NCI-H69 (cell line): ENCODE measurements around the gene ZDHHC13.
A peak's percentile ranks its signal among the peaks of the same experiment; 100 is the strongest.

Source experiments
- DNase-seq: peaks from one replicate; lab custom pipeline; 2025; lab: John Stamatoyannopoulos, UW

Gene ZDHHC13

DNA sequence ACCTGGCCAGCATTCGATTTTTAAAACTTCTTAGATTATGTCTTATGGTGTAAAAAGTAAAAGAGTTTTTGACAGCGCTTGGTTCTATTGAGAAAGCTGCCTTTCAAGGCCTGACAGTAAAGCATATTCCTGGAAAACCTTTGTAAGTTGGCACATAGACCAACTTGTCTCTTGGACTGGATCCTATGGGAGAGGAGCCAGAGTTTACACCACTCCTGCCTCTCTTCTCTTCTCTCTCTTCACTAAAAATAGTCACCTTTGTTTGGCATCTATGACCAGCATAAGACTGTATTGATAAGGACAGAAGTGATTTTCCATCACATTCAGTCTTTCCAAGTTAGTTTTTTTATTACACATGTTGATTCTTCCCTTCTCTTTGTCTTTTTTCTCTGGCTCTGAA lies 51.1 kb downstream of the ZDHHC13 start:
- DNase-seq, result no peak

DNA sequence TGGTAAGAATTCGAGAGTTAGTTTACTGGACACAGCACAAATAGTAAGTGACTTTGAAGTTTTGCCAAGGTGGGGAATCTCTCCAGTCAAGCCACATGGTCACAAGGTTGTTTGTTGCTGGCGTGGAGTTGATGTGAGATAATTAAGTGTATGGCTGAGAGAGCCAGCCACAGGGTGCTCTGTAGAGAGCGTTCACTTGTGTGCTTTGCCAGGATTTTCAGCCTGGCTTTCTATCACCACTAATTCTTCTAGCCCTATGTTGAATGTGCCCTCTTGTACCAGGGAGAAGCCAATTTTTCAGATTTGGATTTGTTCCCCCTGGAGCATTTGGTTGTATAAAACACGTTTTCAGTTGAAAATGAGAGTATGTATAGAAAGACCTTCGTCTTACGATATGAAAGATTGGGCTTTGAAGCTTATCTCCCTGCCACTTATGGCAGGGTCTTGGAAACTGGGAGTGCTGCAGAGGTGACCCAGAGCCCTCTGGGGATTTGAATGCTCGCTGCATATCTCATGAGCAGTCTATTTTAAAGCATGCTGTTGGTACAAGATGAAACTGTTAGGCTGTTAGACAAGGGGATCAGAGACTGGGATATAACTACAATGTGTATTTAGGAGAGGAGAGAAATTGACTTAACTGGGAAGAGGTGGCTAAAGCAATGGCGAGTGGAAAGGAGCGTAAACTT lies 56.2 kb downstream of the ZDHHC13 start:
- no peak for DNase-seq

DNA sequence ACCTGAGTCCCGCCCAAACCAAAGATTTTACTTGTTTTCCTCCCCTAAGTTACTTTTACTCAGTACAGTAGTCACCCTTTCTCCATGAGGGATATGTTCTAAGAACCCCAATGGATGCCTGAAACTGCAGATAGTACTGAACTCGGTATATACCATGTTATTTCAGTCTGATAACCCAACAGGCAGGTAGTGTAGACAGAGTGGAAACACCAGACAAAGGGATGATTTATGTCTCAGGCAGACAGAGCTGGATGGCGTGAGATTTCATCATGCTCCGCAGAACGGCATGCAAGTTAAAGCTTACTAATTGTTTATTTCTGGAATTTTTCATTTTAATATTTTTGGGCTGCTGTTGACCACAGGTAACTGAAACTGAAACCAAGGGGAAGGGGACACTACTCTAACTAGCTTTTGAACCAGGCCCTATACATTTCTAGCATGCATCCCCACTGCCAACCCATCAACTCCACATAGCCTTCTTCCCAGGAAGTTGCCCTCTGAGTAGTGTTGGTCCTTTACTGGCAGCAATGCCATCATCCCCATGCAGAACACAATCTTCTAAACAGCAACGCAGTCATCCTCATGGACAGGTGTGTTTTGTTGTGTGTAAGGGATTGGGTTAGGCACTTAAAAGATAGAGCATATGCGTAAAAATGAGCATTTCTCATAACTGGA lies 57.1 kb downstream of the ZDHHC13 start:
- no peak for DNase-seq

DNA sequence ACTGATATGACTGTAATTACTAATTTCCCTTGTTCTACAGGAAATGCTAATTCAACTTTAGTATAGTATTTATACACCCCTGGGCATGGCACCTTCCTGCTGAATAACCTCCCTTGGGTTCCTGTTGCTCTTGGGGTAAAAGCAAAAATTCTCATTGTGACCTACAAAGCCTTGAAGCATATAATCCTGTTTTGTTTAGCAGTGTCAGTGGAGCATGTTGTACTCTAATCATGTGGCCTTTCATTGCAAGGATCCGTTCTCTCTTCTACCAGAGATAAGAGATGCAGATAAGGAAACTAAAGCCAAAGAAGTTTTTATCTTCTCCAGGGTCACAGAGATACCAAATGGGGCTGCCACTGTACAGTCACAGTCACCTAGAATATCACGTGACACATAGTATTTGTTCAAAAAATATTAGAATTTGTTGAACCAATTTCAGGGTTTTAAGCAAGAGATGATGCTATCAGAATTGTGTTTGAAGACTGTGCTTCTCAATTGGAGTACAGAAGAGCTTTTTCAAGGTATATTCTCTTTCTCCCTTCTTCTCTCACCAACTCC lies 59.7 kb downstream of the ZDHHC13 start:
- DNase-seq, result no peak

DNA sequence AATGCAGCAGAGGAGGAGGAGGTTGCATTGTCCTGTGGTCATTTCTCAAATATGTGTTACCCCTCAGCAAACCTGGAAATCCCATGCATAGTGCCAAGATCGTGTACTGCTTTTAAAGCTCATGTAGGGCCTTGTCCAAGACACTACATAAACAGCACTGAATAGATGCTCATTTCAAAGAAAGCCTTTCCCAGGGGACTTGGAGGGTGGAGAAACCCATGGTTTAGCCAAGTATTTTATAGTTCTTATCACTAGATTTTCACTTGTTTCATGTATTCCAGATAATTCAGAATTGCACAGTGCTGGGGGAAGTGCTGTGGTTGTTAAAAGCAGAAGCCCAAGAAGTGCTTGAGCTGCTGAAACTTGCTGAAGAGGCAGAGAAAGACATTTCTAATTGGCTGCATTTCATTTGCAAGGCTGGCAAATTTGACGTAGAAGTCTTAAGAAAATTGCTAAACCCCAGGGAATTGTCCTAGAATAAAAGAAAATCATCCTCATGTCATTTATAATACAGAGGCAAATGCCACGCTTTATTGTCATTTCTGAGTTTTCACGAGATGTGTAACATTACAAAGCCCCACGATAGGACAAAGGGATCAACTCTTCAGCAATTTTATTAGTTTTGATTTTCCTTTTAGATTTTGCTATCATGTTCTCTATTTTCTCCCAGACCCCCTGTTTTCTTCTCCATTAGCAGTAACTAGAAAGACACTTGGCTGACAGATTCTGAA lies 64.7 kb downstream of the ZDHHC13 start:
- no peak for DNase-seq

DNA sequence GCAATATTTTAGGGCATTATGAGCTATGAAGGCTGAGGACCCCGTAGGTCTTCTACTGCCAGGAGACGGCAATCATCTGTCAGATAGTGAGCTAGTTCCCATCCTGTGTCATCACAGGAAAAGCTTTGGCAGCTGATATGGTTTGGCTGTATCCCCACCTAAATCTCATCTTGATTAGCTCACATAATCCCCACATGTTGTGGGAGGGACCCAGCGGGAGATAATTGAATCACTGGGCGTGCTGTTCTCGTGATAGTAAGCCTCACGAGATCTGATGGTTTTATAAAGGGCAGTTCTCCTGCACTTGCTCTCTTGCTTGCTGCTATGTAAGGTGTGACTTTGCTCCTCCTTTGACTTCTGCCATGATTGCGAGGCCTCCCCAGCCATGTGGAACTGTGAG lies 66.7 kb downstream of the ZDHHC13 start:
- DNase-seq, result no peak

DNA sequence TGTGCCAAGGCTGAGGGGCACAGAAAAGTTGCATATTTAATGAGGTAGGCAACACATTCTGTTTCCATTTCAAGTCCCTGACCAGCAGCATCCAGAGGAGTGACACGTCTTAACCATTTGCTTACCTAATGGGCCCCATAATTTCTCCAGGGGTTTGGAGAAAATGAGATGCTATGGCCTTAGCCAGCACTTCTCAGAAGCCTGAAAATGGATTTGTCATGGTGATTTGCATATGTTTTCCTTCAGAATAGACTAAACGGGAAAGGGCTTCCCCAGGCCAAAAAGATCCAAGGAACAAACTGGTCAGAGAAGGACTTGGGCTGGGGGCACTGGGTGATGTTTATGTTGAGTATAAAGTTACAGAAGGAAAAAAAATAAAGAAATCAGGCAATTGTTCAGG lies 68.1 kb downstream of the ZDHHC13 start:
- DNase-seq, result no peak

DNA sequence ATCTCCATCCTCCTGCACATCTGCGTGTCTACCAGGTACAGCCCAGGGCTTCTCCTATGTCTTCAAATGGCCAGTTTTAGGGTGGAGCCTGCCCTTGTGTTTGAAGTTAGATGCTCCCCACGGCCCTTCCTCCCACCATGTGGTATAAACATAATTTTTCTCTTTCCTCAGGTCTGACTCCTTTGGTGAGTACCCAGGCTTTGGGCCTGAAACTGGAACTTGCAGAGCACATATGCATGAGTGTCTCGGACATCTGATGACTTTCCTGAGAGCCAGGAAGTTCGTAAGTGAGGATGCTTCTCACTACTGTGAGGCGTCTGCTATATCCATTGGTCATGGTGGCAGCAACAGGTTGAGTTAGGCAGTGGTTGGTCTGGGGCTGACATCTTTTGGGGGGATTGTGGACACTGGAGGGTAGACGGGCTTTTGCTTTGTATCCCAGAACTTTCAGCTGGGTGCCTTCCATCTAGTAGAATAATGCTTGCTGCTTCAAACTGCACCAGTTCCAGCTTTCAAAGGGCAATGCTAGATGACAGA lies 68.6 kb downstream of the ZDHHC13 start:
- no peak for DNase-seq

DNA sequence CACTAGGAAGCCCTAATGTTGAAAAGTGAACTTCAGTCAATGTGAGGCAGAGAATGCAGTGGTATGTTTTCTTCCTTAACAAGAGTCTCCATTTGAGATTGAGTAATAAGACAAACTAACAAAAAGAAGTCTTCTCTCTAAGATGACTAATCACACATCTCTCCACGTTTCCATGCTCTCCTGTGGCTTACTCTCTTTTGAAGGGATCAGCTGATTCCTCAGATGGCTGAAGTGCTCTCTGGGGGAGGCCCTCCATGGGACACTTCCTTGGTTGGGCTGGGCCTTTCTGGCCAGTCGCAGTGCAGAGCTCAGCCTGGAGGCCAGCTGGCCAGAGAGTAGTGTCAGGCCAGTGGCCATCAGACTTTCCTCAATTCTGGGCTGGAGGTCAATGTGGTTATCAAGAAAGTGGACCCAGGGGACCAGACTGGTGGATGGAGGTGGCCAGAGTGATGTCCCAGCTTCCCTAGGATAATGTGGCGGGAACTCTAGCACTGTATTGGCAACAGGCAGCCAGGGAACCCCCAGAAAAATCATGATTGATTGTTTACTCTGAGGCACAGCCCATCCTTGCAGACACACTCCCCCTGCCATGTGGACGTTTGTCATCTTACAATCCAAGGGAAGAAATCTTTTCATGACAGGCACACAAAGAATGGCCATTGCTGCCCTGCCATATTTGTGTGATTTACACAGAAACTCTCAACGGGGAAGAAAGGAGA lies 70.3 kb downstream of the ZDHHC13 start:
- DNase-seq, result no peak

DNA sequence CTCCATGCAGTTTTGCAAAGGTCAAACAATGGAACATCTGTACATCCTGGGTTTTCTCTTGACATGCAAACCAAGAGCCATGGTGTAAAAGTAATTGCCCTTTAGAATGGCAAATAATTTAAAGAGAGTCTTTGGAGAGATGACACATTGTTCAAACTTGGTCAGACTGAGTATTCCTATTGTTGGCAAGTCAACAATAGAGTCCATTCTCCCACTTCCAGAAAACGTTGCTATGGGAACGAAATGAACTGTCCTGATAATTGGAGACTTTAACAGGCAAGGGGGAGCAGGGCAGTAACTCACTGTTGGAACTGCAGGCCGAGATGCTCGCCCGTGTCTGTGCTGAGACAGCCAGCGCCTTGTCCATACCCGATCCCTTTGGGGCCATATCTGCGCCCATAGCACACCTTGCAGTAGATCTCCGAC lies 70.9 kb downstream of the ZDHHC13 start:
- peak; percentile 90 for DNase-seq

DNA sequence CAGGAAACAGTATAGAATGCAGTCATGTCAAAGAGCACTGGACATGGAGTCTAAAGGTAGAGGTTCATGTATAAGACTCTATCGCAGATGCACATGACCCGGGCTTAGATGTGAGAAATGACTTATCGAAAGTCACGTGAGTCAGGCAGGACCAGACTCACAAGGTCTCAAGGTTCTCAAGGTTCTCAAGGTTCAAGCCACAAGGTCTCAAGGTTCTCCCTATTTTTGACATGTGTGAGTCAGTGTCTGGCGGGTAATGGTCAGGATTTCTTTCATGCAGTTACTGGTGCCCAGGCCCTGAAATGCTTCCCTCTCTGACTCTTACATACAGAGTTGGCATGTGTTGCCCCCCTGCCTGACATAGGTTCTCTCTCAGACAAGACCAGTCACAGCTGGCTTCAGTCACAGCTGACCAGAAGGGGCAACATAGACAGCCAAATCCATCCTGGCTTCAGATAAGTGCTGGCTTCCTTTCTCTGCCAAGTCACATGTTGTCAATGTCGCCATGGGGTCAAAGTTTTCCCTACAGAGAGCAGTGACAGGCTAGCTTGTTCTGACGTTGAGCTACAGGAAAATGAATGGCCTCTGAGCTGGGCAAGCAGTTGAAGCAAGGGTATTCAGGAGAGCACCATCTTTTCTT lies 74.7 kb downstream of the ZDHHC13 start:
- no peak for DNase-seq

DNA sequence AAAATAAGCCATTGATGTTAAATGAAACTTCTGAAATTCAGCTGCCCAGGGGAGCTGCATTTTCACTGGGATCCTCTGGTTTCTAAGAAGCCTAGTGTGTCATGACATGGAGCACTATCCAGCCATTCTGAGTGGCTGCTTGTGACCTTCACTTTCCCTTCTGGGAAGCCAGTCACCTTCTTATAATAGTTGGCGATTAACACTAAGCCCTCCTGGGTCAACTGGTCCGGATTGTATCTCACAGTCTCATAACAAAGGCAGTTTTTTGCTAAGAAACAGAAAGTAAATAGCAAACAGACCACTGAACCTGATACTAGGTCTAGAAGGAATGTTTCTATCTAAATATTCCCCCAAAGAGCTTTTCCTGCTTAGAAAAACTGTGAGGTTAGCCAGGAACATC lies 76.9 kb downstream of the ZDHHC13 start:
- no peak for DNase-seq

DNA sequence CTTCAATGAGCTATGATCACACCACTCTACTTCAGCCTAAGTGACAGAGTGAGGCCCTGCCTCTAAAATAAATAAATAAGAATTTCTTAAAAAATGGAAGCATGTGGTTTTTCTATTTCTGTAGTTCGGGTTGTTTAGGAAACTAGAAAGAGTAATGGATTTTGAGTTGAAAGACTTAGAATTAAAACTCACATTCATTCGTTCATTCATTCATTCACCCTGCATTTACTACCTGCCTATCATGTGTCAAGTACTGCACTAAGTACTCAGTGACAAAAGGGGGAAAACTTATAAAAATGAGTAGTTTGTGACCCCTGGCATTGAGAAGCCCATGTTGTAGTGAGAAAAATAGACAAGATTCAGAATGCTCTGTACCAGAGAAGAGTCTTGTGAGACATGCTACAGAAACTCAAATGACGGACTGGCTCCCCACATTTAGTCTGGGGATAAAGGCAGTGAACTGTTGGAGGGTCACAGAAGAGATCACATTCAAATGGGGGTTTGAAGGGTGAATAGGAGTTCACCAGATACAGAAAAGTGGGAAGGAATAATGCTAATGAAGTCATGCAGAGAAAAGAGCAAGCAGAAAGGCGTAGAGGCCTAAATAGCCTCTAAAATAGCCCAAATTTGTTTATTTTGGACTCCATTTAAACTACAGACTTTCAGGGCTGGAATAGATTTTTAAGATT lies 77.8 kb downstream of the ZDHHC13 start:
- DNase-seq, result no peak

DNA sequence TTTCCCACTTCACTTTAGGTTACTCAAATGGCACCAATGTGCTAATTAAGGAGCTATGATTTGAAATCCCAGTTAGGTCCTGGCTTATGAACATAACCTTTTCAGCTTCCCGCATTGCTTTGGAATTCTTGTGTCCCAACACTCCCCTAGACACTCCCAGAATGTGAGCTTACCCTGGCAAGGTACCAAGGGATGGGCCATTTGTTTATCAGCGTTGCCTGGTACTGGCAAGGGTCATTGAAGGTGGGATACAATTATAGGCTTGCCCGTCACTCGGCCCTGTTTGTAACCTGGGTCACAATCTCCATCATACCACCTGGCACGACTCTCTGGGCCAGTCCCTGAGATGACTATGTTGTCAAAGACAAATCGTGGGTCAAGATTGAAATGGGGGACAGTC lies 79.5 kb downstream of the ZDHHC13 start:
- DNase-seq, result no peak

DNA sequence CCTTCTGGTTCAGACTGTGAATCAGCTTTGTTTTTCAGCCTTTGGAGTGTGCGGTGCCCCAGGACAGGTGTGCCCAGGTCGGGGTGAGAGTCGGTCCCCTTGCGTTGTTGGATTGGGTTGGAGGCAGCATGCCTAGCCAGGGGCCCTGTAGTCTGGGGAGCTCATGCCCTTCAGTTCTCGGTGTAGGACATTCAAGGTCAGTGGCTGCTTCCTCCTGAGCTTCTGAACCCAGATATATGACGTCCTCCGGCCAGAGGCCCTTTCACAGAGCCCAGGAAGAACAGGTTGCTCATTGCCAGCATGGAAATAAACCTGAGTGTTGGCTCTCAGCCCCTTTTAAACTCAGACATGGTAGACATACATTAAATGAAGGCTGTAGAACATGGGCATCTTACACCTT lies 82.1 kb downstream of the ZDHHC13 start:
- DNase-seq, result no peak

DNA sequence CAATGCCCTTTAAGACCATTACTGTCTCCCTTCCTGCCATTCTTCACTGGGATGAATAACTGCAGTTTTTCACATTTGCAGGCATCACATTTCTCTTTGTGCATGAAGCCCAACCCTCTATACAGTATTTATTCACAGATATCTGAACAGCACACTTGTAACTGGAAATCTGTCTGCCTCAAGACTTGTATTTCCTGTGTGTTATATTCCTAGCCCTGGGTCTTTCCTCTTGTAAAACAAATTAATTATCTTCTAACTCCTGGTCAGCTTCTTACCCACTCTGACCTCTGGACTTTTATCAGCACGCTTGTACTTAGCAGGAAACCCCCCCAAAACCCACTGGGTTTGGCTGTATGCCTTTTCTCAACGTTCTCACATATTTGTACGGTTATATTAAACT lies 82.8 kb downstream of the ZDHHC13 start:
- no peak for DNase-seq

DNA sequence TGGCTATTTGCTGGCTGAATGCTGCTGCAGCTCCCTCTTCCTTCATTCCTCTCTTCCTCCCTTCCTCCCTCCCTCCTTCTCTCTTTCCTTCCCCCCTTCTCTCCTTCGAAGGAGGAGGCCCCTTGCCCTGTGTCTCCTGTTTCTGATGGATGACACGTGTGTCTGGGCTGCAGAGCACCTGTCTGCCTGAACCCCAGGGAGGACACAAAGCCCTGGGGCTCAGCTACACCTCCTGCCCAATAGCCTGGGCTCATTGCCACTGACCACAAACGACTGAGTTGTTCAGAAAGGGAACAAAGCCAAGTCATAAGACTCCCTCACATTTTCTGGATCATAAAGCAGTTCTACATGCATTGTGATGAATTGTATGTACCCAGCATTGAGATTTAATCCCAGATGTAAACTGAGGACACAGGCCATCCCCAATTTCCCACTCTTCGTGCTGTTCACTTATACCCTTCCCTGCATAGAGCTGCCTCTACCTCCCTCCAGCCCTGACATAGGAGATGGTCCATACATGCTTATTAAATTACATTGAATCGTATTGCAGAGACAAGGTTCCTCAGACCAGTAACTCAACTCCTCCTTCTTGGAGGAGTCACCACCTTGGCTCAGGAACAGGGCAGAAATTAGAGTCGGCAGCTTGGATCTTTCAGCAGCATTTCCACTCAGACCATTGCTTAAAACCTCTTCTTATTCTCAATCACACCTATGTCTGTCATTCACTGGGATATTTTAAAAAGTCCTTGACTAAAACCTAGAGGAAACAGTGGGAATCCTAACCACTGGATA lies 83.6 kb downstream of the ZDHHC13 start:
- DNase-seq, result peak; percentile 19

DNA sequence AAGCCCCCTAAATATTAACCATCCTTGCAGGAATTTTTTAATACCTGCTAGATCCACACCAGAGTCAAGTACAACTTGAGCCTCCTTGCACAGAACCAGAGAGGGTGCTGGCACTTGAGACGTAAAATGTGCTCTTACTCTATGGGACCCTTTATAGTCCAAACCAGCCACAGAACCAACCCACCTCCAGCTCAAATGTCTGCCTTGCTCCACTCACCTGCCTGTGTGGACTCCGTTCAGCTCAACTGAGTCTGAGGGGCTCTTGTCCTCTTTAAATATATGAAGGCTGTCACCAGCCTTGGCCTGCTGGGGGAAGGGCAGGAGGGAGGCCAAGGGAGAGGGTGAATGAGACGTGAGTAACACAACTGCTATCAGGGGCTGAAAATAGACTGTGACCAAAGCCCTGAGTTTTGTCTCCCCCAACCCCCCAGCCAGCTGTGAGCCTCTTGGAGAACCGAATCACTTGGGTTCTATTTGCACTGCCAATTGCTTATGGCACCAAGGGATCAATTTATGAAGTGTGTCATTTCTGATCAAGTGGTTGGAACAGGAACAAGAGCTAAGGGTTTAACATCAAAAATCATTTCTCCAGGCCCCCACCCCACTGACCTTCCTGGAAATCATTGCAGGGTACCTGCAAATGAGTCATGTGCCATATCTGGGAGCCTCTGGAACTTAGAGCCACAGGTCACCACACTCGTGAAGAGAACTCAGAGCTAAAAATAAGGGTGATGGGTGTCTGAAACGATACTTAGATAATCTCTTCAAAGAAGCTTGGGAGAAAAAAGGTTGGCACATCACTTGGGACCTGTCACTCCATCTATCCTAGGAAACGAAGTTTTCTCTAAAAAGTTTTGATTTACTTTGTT lies 85.0 kb downstream of the ZDHHC13 start, which contains the start of gene CSRP3:
Gene CSRP3 (minus strand): TSS at position 247 of the 869 bp plus-strand sequence. CDS start 9,535 bp downstream, outside the sequence.
- DNase-seq, result no peak

DNA sequence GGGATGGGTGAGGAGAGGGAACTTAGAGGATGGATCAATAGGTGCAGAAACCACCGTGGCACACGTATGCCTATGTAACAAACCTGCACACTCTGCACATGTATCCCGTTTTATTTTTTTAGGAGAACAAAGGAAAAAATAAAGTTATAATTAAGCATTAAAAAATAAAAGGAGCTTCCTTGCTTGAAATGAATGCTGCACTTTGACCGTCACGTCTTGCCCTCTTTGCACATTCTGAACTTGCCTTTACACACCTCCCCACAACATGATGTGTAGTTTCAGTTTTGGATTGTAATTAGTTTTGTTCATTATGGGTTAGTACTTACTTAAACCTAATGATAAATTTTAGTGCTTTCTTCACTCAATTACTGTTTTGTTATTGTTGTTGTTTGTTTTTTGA lies 87.9 kb downstream of the ZDHHC13 start:
- no peak for DNase-seq
